ENCODE results near the gene DNAJC5G.

DNA sequence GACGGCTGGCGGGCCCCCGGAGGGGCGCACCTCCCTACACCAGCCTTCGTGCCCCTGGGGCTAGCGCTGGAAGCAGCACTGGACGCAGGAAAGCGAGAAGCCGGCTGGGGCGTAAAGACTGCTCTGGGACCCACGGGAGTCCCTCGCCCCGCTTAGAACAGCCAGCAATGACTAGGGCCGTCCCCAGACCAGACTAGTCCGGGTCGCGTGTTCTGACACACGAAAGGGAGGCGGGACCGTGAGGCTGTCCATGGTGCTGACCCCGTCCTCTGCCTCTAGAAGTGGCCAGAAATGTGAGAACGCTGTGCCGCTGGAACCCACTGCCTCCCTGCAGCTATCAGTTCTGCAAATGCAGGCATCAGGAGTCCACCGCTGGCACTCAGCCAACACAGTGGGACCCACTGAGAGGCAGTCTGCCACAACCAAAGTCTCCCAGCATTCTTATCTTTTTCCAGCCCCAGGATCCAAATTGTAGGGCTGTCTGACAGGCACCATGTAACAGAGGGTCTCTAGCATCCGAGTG lies 33.2 kb downstream of the DNAJC5G start, which contains the start of gene UCN:
- TF ChIP-seq CTCF (conservative IDR thresholded peaks at IDR 0.05; ENCODE audit: low read depth, low read length), result no peak
- TF ChIP-seq EZH2 (IDR thresholded peaks at IDR 0.05; ENCODE audit: borderline replicate concordance, low read depth, low read length, poor library complexity, severe bottlenecking), result no peak

All from A673 (cell line).